Hepatocyte (in vitro differentiated cells): ENCODE measurements around the gene ME3.

Source experiments
- CTCF ChIP-seq: fragments of 200-600 bp; sonication (generic); IDR thresholded peaks from 2 replicates; pipeline ENCODE4 v1.5.1; 2016; ENCODE audit warnings: antibody characterized with exemption, mild to moderate bottlenecking; ENCODE audit not compliant: poor library complexity
- EZH2 ChIP-seq: fragments of 200-600 bp; sonication (generic); IDR thresholded peaks from 2 replicates; pipeline ENCODE4 v1.6.1; 2016; ENCODE audit warnings: antibody characterized with exemption, mild to moderate bottlenecking, borderline replicate concordance
- EZH2phosphoT487 ChIP-seq: fragments of 200-600 bp; sonication (generic); IDR thresholded peaks from one replicate; pipeline ENCODE4 v1.6.1; 2018; ENCODE audit warnings: antibody characterized with exemption, mild to moderate bottlenecking, low read depth, moderate library complexity; ENCODE audit not compliant: unreplicated experiment, severe bottlenecking

- TF ChIP-seq CTCF = no peak
- TF ChIP-seq EZH2phosphoT487 = no peak
- no peak for TF ChIP-seq EZH2
Measured at GRCh38 chr11:86703987-86704386, 31.6 kb upstream of the ME3 start.
